Germinal center (tissue), 1 donor: Measurements from ENCODE around the gene ADAM12.

Experiments used
- DNase-seq: peaks from one replicate; pipeline ENCODE4 v3.0.0; 2012; ENCODE audit warnings: mixed read lengths, low spot score

ADAM12 gene

GRCh38 chr10:126143117-126143516, 245.2 kb downstream of the ADAM12 start:
- DNase-seq = no peak

GRCh38 chr10:126140746-126141273, 247.5 kb downstream of the ADAM12 start:
- DNase-seq = no peak

GRCh38 chr10:126137562-126138221, 250.6 kb downstream of the ADAM12 start:
- DNase-seq = no peak

GRCh38 chr10:126135941-126136595, 252.2 kb downstream of the ADAM12 start:
- no peak for DNase-seq

- DNase-seq = no peak
Measured at GRCh38 chr10:126135177-126135576, 253.1 kb downstream of the ADAM12 start.

- no peak for DNase-seq
Measured at GRCh38 chr10:126133906-126134656, 254.2 kb downstream of the ADAM12 start.

GRCh38 chr10:126133082-126133620, 255.1 kb downstream of the ADAM12 start:
- no peak for DNase-seq

GRCh38 chr10:126131341-126131740, 256.9 kb downstream of the ADAM12 start:
- no peak for DNase-seq

- DNase-seq = no peak
Measured at GRCh38 chr10:126130271-126130710, 258.0 kb downstream of the ADAM12 start.

- no peak for DNase-seq
Measured at GRCh38 chr10:126129026-126129425, 259.3 kb downstream of the ADAM12 start.

GRCh38 chr10:126128581-126128980, 259.7 kb downstream of the ADAM12 start:
- DNase-seq = no peak

- no peak for DNase-seq
Measured at GRCh38 chr10:126127481-126128029, 260.7 kb downstream of the ADAM12 start.

GRCh38 chr10:126126866-126127265, 261.4 kb downstream of the ADAM12 start:
- no peak for DNase-seq

GRCh38 chr10:126126023-126126422, 262.3 kb downstream of the ADAM12 start:
- DNase-seq = no peak

GRCh38 chr10:126124668-126125349, 263.5 kb downstream of the ADAM12 start:
- no peak for DNase-seq

- no peak for DNase-seq
Measured at GRCh38 chr10:126124046-126124445, 264.2 kb downstream of the ADAM12 start.

GRCh38 chr10:126123466-126123865, 264.8 kb downstream of the ADAM12 start:
- no peak for DNase-seq

- no peak for DNase-seq
Measured at GRCh38 chr10:126122881-126123280, 265.4 kb downstream of the ADAM12 start.

GRCh38 chr10:126119599-126119998, 268.7 kb downstream of the ADAM12 start:
- DNase-seq = no peak

GRCh38 chr10:126118476-126118875, 269.8 kb downstream of the ADAM12 start:
- no peak for DNase-seq

GRCh38 chr10:126117196-126117595, 271.1 kb downstream of the ADAM12 start:
- DNase-seq = no peak

- no peak for DNase-seq
Measured at GRCh38 chr10:126115886-126116285, 272.4 kb downstream of the ADAM12 start.
